ENCODE results near the gene KIF12.

DNA sequence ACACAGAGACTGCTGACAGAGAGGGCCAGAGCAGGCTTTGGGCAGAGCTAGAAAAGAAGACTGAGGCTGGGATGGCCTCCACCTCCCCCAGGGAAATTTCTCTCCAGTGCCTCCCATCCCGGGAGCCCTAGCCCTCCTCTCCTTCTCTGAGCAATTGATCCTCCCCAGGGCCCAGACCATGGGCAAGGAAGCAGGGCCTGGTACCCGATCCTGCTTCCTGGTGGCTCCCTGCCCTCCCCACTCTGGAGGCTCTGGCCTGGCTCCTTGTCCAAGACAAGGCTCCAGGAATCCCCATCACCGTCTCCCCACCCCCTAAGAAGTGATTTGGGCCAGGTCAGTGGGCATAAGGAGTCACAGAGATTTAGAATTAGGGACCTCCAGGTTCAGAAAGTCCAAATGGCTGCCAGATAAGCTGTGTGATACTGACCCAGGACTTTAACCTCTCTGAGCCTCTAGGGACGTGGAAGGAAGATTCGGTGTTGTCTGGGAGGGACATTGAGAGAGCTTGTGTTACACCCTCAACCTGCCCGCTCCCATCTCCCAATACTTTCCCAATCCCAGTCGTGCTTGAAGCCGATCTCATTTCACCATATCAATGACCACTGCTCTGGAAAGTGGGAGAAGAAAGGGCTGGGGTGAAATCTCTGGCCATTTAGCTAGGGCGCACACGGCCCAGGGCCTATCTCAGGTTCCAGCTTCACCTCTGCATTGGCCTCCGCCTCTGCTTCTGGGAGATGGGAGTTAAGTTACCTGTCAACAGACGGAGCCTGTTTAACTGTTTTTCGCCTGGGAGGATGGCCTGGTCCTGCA lies 25.8 kb upstream of the KIF12 start:
- TF ChIP-seq POLR2AphosphoS5 (IDR thresholded peaks at IDR 0.05; ENCODE audit: low read depth) = no peak
- TF ChIP-seq, protein P1, sequence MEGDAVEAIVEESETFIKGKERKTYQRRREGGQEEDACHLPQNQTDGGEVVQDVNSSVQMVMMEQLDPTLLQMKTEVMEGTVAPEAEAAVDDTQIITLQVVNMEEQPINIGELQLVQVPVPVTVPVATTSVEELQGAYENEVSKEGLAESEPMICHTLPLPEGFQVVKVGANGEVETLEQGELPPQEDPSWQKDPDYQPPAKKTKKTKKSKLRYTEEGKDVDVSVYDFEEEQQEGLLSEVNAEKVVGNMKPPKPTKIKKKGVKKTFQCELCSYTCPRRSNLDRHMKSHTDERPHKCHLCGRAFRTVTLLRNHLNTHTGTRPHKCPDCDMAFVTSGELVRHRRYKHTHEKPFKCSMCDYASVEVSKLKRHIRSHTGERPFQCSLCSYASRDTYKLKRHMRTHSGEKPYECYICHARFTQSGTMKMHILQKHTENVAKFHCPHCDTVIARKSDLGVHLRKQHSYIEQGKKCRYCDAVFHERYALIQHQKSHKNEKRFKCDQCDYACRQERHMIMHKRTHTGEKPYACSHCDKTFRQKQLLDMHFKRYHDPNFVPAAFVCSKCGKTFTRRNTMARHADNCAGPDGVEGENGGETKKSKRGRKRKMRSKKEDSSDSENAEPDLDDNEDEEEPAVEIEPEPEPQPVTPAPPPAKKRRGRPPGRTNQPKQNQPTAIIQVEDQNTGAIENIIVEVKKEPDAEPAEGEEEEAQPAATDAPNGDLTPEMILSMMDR (conservative IDR thresholded peaks at IDR 0.05; ENCODE audit: low read depth in 2 of 2) = no peak
